ENCODE measurements around the gene WFDC9. TPM values are rescaled to one million over a fixed set of nuclear protein-coding genes. Genes with fewer than 3 reads are reported as not detected.

The WFDC9 gene
- polyA plus RNA-seq (2012; ENCODE audit: insufficient read length, low read depth): not detected

- TF ChIP-seq REST (IDR thresholded peaks at IDR 0.05; ENCODE audit: insufficient read depth in 1 of 2, low read depth in 2 of 2, low read length in 2 of 2): no peak
- no peak for TF ChIP-seq POLR2AphosphoS5 (IDR thresholded peaks at IDR 0.05; ENCODE audit: low read depth, low read length)
- no peak for TF ChIP-seq FOXP2 (optimal IDR thresholded peaks at IDR 0.05; ENCODE audit: borderline replicate concordance, extremely low read depth, extremely low read length, insufficient read depth)
- no peak for TF ChIP-seq TAF1 (IDR thresholded peaks at IDR 0.05; ENCODE audit: borderline replicate concordance, insufficient read depth, low read length)
- no peak for TF ChIP-seq SIN3A (IDR thresholded peaks at IDR 0.05; ENCODE audit: borderline replicate concordance, insufficient read depth, low read length)
Measured at GRCh38 chr20:45631184-45631583, at the start of gene WFDC9. Gene WFDC9 (minus strand): TSS chr20:45631284. CDS start chr20:45610181, 21,103 bp downstream.

GRCh38 chr20:45679650-45680049, 48.6 kb upstream of the WFDC9 start:
- TF ChIP-seq FOXP2 (optimal IDR thresholded peaks at IDR 0.05; ENCODE audit: borderline replicate concordance, extremely low read depth, extremely low read length, insufficient read depth): no peak
- no peak for TF ChIP-seq POLR2AphosphoS5 (IDR thresholded peaks at IDR 0.05; ENCODE audit: low read depth, low read length)
- TF ChIP-seq SIN3A (IDR thresholded peaks at IDR 0.05; ENCODE audit: borderline replicate concordance, insufficient read depth, low read length): no peak
- TF ChIP-seq REST (IDR thresholded peaks at IDR 0.05; ENCODE audit: insufficient read depth in 1 of 2, low read depth in 2 of 2, low read length in 2 of 2): no peak
- no peak for TF ChIP-seq TAF1 (IDR thresholded peaks at IDR 0.05; ENCODE audit: borderline replicate concordance, insufficient read depth, low read length)

- TF ChIP-seq TAF1 (IDR thresholded peaks at IDR 0.05; ENCODE audit: borderline replicate concordance, insufficient read depth, low read length) (no peak), SIN3A (IDR thresholded peaks at IDR 0.05; ENCODE audit: borderline replicate concordance, insufficient read depth, low read length) (no peak), FOXP2 (optimal IDR thresholded peaks at IDR 0.05; ENCODE audit: borderline replicate concordance, extremely low read depth, extremely low read length, insufficient read depth) (no peak), POLR2AphosphoS5 (IDR thresholded peaks at IDR 0.05; ENCODE audit: low read depth, low read length) (no peak), REST (IDR thresholded peaks at IDR 0.05; ENCODE audit: insufficient read depth in 1 of 2, low read depth in 2 of 2, low read length in 2 of 2) (no peak)
Measured at GRCh38 chr20:45672765-45673164, 41.7 kb upstream of the WFDC9 start.

GRCh38 chr20:45670139-45670538, 39.1 kb upstream of the WFDC9 start, which contains the start of gene WFDC11:
Gene WFDC11 (minus strand): TSS chr20:45670239. CDS start chr20:45650600, 19,639 bp downstream.
- TF ChIP-seq SIN3A (IDR thresholded peaks at IDR 0.05; ENCODE audit: borderline replicate concordance, insufficient read depth, low read length): no peak
- no peak for TF ChIP-seq FOXP2 (optimal IDR thresholded peaks at IDR 0.05; ENCODE audit: borderline replicate concordance, extremely low read depth, extremely low read length, insufficient read depth)
- TF ChIP-seq REST (IDR thresholded peaks at IDR 0.05; ENCODE audit: insufficient read depth in 1 of 2, low read depth in 2 of 2, low read length in 2 of 2): no peak
- TF ChIP-seq POLR2AphosphoS5 (IDR thresholded peaks at IDR 0.05; ENCODE audit: low read depth, low read length): no peak
- TF ChIP-seq TAF1 (IDR thresholded peaks at IDR 0.05; ENCODE audit: borderline replicate concordance, insufficient read depth, low read length): no peak
